ENCODE results near the gene MOB2. TPM values are rescaled to one million over a fixed set of nuclear protein-coding genes. Genes with fewer than 3 reads are reported as not detected.

MOB2 gene
- total RNA-seq, 1 experiment from 2014 or later: 22.7 TPM

GRCh38 chr11:1519028-1520010 lies 32.7 kb upstream of the MOB2 start:
- Histone ChIP-seq H3K9me3 (ENCODE audit: control insufficient read depth, low read depth, low read length) (no peaks in the 10 kb centered on the region), H3K4me2 (ENCODE audit: insufficient read depth, insufficient read length, low read length) (no peak overlapping the region), H2BK120ac (ENCODE audit: low read depth, low read length, poor library complexity, severe bottlenecking) (no peak overlapping the region), H4K8ac (replicated peaks; ENCODE audit: insufficient read length, low read depth, low read length) (no peak overlapping the region), H3K14ac (ENCODE audit: insufficient read depth, low read length) (no peak overlapping the region; the same call in 1 of the 2 replicates), H4K5ac (ENCODE audit: insufficient read length, low read depth, low read length) (no peak overlapping the region), H2AFZ (ENCODE audit: low read length) (no peak overlapping the region), H3K18ac (ENCODE audit: insufficient read length, low read depth, low read length) (no peak overlapping the region), H2BK20ac (ENCODE audit: low read depth, low read length, poor library complexity, severe bottlenecking) (no peak overlapping the region), H3K9ac (ENCODE audit: extremely low read depth, insufficient read length, low read length) (no peak overlapping the region), H3K27ac (ENCODE audit: insufficient read length, low read depth, low read length) (no peak overlapping the region), H3K79me2 (ENCODE audit: insufficient read depth, low read length) (no peaks in the 10 kb centered on the region), H2AK5ac (ENCODE audit: insufficient read length, low read length) (no peak overlapping the region), H3K56ac (ENCODE audit: insufficient read length, low read depth, low read length) (no peak overlapping the region), H3K4me1 (ENCODE audit: insufficient read depth, low read length) (no peaks in the 10 kb centered on the region), H2BK15ac (ENCODE audit: low read depth, low read length) (no peak overlapping the region), H3K23ac (ENCODE audit: insufficient read length, low read depth, low read length) (no peak overlapping the region), H3T11ph (ENCODE audit: low read length) (no peak overlapping the region), H4K20me1 (ENCODE audit: control insufficient read depth, insufficient read depth, insufficient read length) (no peaks in the 10 kb centered on the region), H4K91ac (ENCODE audit: insufficient read length, low read depth, low read length) (no peak overlapping the region), H3K27me3 (ENCODE audit: insufficient read depth, low read length) (0 out of 2 replicates have a peak, but pooled peaks cover 1% of the 10 kb centered on the region), H2BK12ac (ENCODE audit: insufficient read length, low read depth, low read length) (no peak overlapping the region), H3K4ac (ENCODE audit: low read depth, low read length) (no peak overlapping the region), H3K23me2 (ENCODE audit: insufficient read length, low read depth, low read length, poor library complexity, severe bottlenecking) (no peaks in the 10 kb centered on the region), H2BK5ac (ENCODE audit: insufficient read length, low read length) (no peak overlapping the region), H3K79me1 (ENCODE audit: insufficient read depth, low read depth, low read length, poor library complexity, severe bottlenecking) (peaks cover 2% of the 10 kb centered on the region)
- DNase-seq: no peak
- Mint-ChIP-seq H3K27me3 (ENCODE audit: low read depth) (no peaks in the 10 kb centered on the region; the same call in 1 of the 2 replicates), H3K9me3 (no peaks in the 10 kb centered on the region), H3K36me3 (ENCODE audit: insufficient read depth in 1 of 3, low read depth in 3 of 3) (no peaks in the 10 kb centered on the region), H3K27ac (no peak overlapping the region), H3K4me3 (no peak overlapping the region; a peak in 1 of 5 replicates), H3K4me1 (peaks cover 5 to 22% of the 10 kb centered on the region in 2 experiments)
- no peak for TF ChIP-seq CTCF (conservative IDR thresholded peaks at IDR 0.05)
- WGBS (ENCODE audit: extremely low coverage, insufficient read length, low lambda C conversion rate): no CpG with 5 or more reads among the region's 17 CpGs
